Activated CD8-positive, alpha-beta memory T cell treated with anti-CD3 and anti-CD28 coated beads for 1 hour (primary cell): Measurements from ENCODE around the gene EPHB2.

Source experiments
- DNase-seq, 2 donors: peaks; one replicate each; pipeline ENCODE4 v3.0.0-alpha.2; 2020; ENCODE audit warnings: low read depth in 1 of 2; ENCODE audit errors: extremely low read depth in 1 of 2

EPHB2 gene

DNA sequence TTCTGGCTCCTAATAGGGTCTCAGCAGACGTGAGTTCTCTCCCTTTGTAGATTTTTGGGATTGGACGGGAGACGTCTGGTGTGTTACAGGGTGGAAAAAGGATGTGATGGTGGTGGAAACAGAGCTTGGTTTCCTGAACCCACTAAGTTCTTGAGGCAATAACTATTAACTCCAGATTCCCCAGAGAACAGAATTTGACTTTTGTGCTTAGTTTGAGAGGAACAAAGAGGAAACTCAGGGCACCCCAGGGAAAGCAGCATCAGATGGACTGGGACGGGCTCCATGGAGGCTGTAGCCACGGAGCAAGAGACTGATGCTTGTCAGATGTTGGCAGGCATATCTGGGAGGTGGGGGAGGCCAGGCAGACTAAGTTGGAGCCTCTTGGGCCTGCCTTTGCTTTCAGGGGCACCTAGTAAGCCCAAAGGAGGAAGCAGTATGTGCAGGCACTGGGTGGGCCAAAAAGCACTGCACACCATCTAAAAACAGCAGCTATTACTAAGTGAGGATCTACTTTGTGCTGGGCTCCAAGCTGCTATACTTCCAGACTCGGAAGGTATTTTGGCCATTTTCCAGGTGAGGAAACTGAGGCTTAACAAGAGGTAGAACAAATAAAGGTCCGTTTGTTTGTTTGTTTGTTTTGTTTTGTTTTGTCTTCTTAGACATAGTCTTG is 66.9 kb downstream of the EPHB2 start:
- no peak for DNase-seq

DNA sequence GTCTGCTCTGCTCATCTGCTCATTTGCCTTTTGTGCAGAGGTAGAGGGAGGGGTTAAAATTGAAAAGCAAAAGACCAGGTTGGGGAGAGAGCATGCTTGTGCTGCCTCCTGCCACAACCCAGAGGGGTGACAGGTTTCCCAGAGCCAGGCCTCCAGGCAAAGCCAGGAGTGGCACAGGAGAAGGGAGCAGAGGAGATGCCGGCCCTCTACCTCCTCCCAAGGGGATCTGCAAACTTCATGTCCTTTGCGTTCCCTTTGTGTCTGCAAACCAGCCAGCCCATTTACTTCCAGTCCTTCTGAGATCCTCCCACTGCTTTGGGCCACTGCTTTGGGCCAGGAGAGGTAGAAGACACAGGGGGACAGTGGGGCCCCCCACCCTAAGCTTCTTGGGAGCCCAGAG is 67.8 kb downstream of the EPHB2 start:
- no peak for DNase-seq

GRCh38 chr1:22778862-22779520 is 68.4 kb downstream of the EPHB2 start:
- no peak for DNase-seq

- no peak for DNase-seq
Observed at GRCh38 chr1:22780696-22781095, 70.1 kb downstream of the EPHB2 start.

DNA sequence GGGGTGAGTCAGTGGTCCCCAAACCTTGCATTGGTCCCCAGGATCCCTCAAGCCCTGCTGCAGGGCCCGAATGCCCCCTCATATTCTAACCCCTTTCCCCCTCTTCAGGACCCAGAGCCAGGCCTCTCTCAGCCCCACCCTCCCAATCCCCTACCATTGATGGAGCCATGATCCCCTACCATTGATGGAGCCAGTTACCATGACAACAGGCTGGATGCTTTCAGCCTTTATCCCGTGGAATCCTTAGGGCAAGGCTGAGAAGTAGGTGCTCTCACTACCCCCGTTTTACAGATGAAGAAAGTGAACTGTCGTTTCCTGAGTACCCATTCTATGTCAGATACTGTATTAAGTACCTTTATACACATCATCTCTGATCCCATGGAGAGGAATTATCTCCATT is 70.8 kb downstream of the EPHB2 start:
- no peak for DNase-seq

DNA sequence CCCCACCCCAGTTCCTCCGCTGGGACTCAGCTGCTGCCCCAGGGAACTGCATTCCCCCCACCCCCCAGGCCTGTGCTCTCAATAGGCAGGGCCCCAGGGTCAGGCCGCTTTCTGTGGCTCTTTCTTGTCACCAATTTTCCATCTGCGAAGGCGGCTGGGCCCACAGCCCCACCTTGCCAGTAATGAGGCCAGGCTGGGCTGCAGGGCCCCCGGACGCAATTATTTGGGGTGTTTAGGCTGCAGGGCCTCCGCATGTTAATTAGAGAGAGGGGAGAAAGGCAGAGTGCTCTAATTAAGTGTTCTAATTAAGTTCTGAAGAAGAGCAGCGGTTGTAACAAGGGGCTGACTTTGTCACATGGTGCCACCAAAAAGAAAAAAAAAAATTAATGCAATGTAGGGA is 71.8 kb downstream of the EPHB2 start:
- DNase-seq: no peak

- DNase-seq: no peak
Observed at GRCh38 chr1:22784317-22784716, 73.7 kb downstream of the EPHB2 start.

DNA sequence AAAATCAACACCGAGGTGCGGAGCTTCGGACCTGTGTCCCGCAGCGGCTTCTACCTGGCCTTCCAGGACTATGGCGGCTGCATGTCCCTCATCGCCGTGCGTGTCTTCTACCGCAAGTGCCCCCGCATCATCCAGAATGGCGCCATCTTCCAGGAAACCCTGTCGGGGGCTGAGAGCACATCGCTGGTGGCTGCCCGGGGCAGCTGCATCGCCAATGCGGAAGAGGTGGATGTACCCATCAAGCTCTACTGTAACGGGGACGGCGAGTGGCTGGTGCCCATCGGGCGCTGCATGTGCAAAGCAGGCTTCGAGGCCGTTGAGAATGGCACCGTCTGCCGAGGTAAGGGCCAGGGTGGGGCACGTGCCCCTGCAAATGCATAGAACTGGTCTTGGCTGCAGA is 74.1 kb downstream of the EPHB2 start:
- no peak for DNase-seq

GRCh38 chr1:22786101-22786500 is 75.5 kb downstream of the EPHB2 start:
- DNase-seq: no peak

GRCh38 chr1:22786719-22787489 is 76.3 kb downstream of the EPHB2 start:
- DNase-seq: no peak

- DNase-seq: no peak
Observed at GRCh38 chr1:22787636-22788035, 77.0 kb downstream of the EPHB2 start.

GRCh38 chr1:22788254-22788661 is 77.6 kb downstream of the EPHB2 start:
- DNase-seq: no peak

DNA sequence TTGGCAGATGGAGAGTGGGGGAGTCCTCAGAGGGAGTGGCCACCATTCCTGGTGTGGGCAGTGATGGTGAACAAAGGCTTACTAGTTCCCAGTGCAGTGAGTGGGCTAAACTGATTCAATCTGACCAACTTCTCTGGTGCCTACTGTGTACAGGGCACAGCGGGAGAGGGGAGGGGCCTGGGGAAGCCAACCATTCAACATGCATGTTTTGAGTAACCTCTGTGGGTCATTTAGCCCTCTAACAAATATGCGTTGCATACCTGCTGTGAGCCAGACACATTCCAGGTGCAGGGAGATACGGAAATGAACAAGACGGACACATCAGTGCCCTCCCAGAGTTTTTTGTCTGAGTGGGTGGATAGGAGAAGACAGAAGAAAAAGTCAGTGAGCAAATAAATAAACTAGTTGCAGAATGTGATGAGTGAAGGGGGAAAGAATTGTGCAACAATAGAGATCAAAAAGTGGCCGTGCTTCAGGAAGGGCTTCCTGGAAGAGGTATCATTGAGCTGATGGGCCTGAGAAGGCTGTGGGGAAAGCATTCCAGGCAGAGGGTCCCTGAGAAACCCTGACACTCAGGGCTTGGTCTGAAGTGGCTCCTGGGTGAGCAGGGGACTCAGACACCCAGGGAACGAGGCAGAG is 78.8 kb downstream of the EPHB2 start:
- DNase-seq: no peak

DNA sequence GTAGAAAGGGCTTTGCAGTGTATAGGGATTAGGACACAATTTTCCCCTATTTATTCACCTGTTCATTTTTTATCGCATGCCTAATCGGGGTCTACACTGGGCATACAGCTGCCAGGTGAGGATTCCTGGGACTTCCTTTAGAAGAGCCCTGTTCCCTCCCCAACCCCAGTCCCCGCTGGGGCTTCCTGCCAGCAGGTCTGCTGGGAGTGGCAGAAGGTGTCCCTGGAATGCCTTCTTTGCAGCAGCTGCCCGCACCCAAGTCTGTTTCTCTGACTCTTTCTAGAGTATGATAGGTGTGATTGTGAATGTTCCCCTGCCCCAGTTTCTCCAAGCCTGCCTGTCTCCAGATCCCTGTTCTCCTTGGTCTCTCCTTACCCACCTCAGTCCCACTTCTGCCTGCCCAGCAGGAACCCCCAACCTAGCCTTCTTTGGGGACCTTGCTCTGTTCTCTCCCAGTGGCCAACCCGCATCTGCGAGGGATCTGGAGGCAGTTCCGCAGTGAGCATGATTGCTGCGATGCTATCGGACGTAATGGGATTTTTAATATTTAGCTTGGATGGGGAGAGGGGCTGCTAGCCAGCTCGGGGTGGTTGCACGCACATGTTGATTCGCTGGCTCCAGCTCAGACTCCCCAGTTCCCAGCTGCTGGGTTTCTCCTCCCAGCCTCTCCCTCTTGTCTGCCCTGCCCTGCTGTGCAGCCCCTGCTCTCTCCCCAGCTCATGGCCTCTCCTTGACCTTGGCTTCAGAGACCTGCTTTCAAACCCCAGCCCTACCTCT is 79.8 kb downstream of the EPHB2 start:
- no peak for DNase-seq

DNA sequence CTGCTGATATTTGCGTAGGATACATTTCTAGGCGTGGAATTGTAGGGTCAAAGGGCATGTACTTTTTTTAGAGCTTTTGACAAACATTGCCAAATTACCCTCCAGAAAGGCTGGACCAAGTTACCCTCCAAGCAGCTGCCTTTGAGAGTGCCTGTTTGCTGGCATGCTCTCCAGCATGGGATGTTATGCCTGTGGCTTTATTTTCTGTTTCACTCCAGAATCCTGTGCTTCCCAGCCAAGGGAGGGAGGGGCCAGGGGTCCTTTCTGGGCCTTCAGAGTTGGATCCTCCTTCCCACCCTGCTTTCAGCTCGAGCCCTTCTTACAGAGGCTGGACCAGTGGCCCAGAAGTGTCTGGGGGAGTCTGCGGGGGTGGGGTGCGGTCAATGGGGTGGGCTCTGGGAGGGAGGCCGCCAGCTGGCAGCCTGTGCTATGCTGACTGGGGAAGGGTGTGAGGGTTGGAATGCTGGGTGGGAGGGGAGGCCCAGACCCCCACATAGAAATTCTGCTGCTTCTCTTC is 81.2 kb downstream of the EPHB2 start:
- DNase-seq: no peak

GRCh38 chr1:22792396-22793160 is 81.9 kb downstream of the EPHB2 start:
- DNase-seq: no peak

GRCh38 chr1:22793647-22794046 is 83.0 kb downstream of the EPHB2 start:
- DNase-seq: no peak

- DNase-seq: no peak
Observed at GRCh38 chr1:22794647-22795365, 84.2 kb downstream of the EPHB2 start.

DNA sequence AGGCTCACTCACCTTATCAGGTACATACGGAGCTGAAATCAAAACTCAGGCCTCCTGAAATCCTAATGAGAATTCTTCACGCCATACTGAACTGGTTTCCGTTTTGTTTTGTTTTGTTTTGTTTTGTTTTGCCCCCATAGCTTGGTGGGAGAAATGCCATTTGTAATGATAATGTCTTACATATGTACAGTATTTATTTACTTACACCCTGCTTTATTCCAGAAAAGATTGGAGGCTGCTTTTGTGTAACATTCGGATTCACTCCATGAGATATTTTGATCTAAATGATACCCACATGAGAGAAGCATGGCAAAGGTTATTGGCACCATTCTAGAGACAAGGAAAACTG is 84.7 kb downstream of the EPHB2 start:
- DNase-seq: no peak
